ENCODE data around the gene CEACAM18.

DNA sequence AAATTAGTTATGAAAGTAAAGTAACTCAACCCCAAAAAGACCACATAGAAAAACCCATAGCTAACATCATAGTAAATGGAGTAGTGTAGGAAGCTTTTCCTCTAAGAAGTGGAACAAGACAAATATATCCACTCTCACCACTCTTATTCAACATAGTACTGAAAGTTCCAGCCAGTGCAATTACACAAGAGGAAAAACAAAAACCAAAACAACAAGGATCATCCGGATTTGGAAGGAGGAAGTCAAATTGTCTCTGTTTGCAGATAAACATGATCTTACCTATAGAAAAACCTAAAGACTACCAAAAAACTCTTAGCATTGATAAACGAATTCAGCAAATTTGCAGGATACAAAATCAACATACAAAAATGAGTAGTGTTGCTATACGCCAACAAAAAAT, 11.6 kb upstream of the CEACAM18 start:
- TF ChIP-seq YY1 (tag by site-specific recombination; IDR thresholded peaks at IDR 0.05) (no peak), PRDM1 (tag by site-specific recombination; IDR thresholded peaks at IDR 0.05) (no peak), ZNF660 (tag by site-specific recombination; IDR thresholded peaks at IDR 0.05) (no peak), ZNF777 (tag by site-specific recombination; IDR thresholded peaks at IDR 0.05; ENCODE audit: borderline replicate concordance) (no peak), GFI1B (tag by site-specific recombination; IDR thresholded peaks at IDR 0.05) (no peak), ZNF391 (tag by site-specific recombination; IDR thresholded peaks at IDR 0.05; ENCODE audit: borderline replicate concordance, low read depth) (no peak), ZFP37 (tag by site-specific recombination; IDR thresholded peaks at IDR 0.05) (no peak)
- TF ChIP-seq, protein P1, sequence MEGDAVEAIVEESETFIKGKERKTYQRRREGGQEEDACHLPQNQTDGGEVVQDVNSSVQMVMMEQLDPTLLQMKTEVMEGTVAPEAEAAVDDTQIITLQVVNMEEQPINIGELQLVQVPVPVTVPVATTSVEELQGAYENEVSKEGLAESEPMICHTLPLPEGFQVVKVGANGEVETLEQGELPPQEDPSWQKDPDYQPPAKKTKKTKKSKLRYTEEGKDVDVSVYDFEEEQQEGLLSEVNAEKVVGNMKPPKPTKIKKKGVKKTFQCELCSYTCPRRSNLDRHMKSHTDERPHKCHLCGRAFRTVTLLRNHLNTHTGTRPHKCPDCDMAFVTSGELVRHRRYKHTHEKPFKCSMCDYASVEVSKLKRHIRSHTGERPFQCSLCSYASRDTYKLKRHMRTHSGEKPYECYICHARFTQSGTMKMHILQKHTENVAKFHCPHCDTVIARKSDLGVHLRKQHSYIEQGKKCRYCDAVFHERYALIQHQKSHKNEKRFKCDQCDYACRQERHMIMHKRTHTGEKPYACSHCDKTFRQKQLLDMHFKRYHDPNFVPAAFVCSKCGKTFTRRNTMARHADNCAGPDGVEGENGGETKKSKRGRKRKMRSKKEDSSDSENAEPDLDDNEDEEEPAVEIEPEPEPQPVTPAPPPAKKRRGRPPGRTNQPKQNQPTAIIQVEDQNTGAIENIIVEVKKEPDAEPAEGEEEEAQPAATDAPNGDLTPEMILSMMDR (tag by site-specific recombination; IDR thresholded peaks at IDR 0.05): no peak
- TF ChIP-seq, protein P2, sequence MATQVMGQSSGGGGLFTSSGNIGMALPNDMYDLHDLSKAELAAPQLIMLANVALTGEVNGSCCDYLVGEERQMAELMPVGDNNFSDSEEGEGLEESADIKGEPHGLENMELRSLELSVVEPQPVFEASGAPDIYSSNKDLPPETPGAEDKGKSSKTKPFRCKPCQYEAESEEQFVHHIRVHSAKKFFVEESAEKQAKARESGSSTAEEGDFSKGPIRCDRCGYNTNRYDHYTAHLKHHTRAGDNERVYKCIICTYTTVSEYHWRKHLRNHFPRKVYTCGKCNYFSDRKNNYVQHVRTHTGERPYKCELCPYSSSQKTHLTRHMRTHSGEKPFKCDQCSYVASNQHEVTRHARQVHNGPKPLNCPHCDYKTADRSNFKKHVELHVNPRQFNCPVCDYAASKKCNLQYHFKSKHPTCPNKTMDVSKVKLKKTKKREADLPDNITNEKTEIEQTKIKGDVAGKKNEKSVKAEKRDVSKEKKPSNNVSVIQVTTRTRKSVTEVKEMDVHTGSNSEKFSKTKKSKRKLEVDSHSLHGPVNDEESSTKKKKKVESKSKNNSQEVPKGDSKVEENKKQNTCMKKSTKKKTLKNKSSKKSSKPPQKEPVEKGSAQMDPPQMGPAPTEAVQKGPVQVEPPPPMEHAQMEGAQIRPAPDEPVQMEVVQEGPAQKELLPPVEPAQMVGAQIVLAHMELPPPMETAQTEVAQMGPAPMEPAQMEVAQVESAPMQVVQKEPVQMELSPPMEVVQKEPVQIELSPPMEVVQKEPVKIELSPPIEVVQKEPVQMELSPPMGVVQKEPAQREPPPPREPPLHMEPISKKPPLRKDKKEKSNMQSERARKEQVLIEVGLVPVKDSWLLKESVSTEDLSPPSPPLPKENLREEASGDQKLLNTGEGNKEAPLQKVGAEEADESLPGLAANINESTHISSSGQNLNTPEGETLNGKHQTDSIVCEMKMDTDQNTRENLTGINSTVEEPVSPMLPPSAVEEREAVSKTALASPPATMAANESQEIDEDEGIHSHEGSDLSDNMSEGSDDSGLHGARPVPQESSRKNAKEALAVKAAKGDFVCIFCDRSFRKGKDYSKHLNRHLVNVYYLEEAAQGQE (tag by site-specific recombination; IDR thresholded peaks at IDR 0.05): no peak
- TF ChIP-seq, protein P3, sequence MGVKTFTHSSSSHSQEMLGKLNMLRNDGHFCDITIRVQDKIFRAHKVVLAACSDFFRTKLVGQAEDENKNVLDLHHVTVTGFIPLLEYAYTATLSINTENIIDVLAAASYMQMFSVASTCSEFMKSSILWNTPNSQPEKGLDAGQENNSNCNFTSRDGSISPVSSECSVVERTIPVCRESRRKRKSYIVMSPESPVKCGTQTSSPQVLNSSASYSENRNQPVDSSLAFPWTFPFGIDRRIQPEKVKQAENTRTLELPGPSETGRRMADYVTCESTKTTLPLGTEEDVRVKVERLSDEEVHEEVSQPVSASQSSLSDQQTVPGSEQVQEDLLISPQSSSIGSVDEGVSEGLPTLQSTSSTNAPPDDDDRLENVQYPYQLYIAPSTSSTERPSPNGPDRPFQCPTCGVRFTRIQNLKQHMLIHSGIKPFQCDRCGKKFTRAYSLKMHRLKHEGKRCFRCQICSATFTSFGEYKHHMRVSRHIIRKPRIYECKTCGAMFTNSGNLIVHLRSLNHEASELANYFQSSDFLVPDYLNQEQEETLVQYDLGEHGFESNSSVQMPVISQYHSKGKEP (tag by site-specific recombination; IDR thresholded peaks at IDR 0.05): no peak
- TF ChIP-seq, protein P4, sequence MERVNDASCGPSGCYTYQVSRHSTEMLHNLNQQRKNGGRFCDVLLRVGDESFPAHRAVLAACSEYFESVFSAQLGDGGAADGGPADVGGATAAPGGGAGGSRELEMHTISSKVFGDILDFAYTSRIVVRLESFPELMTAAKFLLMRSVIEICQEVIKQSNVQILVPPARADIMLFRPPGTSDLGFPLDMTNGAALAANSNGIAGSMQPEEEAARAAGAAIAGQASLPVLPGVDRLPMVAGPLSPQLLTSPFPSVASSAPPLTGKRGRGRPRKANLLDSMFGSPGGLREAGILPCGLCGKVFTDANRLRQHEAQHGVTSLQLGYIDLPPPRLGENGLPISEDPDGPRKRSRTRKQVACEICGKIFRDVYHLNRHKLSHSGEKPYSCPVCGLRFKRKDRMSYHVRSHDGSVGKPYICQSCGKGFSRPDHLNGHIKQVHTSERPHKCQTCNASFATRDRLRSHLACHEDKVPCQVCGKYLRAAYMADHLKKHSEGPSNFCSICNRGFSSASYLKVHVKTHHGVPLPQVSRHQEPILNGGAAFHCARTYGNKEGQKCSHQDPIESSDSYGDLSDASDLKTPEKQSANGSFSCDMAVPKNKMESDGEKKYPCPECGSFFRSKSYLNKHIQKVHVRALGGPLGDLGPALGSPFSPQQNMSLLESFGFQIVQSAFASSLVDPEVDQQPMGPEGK (tag by site-specific recombination; IDR thresholded peaks at IDR 0.05): no peak
